ENCODE measurements around the gene ATG3.
"Not testable (repeated sequence)": the region's sequence is repeated elsewhere in the genome, so short reads cannot be mapped to it uniquely, and the experiment has no call there.

The ATG3 gene

DNA sequence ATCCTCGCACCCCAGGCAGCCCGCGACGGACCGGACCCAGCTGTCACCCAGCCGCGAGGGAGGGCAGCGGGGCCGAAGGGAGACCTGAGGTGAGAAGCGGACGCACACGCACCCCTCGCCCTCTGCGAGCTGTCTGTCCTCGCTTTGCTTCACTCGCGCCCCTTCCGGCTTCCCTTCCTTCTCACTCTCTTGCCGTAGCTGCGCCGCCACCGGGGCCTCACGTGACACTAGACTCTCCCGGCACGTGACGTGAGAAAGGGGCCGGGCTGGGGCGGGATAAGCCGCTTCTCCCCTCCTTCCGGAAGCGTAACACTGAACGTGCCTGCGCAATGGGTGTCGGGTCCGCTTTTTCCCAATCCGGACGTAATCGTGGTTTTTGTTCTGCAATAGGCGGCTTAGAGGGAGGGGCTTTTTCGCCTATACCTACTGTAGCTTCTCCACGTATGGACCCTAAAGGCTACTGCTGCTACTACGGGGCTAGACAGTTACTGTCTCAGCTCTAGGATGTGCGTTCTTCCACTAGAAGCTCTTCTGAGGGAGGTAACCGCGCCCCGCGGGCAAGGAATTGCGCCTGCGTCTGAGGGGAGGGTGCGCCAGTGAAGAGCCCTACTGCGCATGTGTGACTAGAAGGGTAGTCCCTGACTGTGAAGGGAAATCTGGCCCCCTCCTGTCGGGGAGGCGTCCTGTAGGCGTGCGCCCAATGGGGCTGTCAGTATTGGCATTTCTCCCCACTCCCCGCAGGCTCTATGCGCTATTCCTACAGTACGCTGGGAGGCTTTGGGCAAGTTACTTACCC, at the start of gene ATG3, which contains the start of gene SLC35A5:
Gene ATG3 (minus strand): TSS at position 229 of the 796 bp plus-strand sequence. CDS start 434 bp downstream, outside the sequence.
Gene SLC35A5 (plus strand): TSS at position 312 of the 796 bp plus-strand sequence. CDS start 1,359 bp downstream, outside the sequence.
- DNase-seq (ENCODE audit: low spot score): peak; percentile 94

DNA sequence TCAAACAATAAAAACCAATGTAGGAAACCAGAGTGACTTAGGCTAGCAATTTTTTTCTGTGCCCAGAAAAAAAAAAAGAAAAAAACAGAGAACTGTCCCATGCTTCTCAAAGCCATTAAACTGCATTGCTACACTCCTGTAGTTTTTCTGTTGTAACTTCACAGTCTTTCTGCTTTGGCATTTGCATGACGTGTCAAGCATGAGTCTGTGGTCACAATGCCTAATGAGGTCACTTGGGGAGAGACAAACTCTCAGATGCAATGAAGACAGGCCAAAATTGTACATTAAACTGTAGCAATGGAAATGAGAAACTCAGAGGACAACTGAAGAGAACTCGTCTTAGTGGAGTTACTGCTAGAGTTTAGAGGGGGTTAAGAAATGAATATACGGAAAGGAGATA, 48.4 kb upstream of the ATG3 start:
- DNase-seq (ENCODE audit: low spot score): no peak

- DNase-seq (ENCODE audit: low spot score): no peak
Measured at GRCh38 chr3:112607863-112608262, 46.1 kb upstream of the ATG3 start.

- DNase-seq (ENCODE audit: low spot score): no peak
Measured at GRCh38 chr3:112606098-112606497, 44.3 kb upstream of the ATG3 start.

GRCh38 chr3:112605285-112605684, 43.5 kb upstream of the ATG3 start:
- DNase-seq (ENCODE audit: low spot score): no peak

- DNase-seq (ENCODE audit: low spot score): no peak
Measured at GRCh38 chr3:112604536-112604935, 42.8 kb upstream of the ATG3 start.

- DNase-seq (ENCODE audit: low spot score): no peak
Measured at GRCh38 chr3:112602217-112602838, 40.6 kb upstream of the ATG3 start.

DNA sequence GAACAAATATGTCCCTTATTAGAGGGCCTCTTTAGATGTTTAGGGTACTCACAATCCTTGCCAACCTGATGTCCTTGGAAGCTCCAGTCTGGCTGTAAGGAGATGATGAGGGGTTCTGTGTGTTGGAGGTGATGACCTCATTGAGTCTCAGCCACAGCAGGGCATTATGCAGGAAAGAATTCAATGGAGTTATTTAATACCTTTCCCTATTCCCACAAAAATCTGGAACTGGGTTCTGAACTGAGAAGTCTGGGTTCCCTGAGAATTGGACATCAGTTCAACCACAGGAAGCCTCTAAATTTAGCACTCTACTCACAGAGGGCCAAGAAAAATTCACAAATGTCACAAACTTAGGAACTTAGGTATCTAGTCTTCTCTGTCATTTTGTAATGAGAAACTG, 37.0 kb upstream of the ATG3 start:
- no peak for DNase-seq (ENCODE audit: low spot score)

- DNase-seq (ENCODE audit: low spot score): no peak
Measured at GRCh38 chr3:112597945-112598344, 36.2 kb upstream of the ATG3 start.

DNA sequence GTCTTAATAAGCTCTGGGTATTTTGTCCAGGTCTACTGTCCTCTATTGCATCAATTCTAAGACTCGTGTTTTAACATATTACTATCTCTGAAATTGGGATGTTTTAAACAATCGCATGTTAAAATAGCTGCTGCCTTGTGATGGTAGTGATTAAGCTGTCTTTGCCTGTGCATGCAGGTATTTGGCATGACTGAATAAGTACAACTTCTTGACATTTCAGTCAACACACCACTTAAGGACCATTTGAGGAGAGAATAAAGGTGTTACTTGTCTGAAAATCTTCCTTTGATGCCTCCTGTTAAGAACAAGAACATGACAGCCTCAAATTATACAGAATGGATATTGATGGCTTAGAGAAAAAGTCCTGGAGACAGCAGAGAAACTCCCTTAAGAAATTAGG, 33.1 kb upstream of the ATG3 start:
- DNase-seq (ENCODE audit: low spot score): no peak

DNA sequence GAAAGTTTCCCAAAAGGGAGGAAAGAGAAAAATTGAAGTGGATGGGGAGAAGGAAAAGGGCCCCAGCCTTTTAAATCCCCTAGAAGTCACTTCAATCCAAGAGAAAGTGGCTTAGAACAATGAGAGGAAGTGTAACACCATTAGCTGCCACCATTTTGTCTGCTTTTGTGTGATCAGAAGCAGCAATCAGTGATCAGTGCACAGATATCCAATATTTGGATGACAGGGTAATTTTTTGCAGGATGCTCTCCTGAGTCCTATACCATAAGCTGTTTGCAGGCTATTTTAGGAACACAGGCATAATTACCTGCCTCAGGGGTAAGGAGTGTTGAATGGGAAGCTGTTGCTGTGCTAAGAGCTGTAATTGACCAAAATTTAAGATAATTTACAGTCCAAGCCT, 31.5 kb upstream of the ATG3 start:
- DNase-seq (ENCODE audit: low spot score): no peak

GRCh38 chr3:112587336-112587735, 25.6 kb upstream of the ATG3 start:
- DNase-seq (ENCODE audit: low spot score): no peak

DNA sequence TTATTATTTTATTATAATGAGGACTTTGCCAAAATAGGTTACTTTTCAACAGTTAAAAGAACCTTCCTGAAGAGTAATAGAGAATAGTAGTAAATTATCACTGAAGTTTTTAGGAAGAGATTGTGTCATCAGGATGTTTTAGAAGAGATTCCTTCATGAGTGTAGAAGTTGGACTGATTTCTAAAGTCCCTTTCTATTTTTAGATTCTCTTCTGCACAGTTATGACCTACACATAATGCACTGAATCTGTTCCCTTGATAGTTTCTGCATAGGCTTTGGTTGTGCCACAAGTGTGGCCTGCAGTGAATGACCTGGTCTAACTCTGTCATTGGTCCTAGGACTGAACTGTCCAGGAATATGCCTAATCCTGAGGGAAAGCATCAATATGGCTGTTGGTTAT, 24.0 kb upstream of the ATG3 start:
- no peak for DNase-seq (ENCODE audit: low spot score)

GRCh38 chr3:112583105-112583504, 21.3 kb upstream of the ATG3 start:
- DNase-seq (ENCODE audit: low spot score): no peak

DNA sequence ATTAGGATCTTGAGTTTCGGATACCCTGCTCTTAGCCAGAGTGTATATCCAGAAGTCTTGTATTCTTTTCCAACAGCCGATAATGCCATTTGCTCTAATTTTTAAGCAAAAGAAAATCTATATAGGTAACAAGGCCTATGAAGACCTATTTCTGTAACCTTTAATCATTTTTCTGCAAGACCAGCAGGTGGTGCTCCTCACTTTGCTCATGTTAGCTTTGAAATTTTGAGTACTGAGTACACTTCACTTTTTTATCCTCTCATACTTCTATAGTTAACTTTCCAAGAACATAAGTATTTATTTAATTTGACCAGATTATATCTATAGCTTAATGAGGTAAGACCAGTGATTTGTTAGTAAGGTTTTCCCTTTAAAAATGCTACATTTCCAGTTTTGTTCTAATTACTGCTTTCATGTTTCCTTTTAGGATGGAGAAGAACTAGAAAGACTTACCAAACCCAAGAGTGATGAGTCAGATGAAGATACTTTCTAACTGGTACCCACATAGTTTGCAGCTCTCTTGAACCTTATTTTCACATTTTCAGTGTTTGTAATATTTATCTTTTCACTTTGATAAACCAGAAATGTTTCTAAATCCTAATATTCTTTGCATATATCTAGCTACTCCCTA, 20.6 kb upstream of the ATG3 start:
- peak; percentile 7 for DNase-seq (ENCODE audit: low spot score)

- no peak for DNase-seq (ENCODE audit: low spot score)
Measured at GRCh38 chr3:112579697-112580096, 17.9 kb upstream of the ATG3 start.

DNA sequence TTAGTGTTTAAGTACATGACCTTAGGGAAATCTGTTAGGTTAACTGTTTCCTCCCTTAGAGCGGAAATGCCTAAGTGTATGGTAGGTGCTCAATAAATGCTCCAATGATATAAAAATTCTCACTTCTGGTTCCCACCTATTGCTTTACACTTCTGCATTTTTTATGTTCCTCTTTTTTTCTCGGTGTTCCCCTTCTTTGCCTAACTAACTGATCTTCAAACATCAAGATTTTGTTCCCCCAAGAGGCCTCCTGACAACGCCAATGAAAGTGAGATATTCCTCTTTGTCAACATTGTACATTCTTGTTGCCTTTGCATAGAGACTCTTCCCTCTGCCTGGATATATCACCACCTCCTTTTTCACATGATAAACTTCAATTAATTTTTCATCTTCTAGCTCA, 17.5 kb upstream of the ATG3 start:
- peak; percentile 4 for DNase-seq (ENCODE audit: low spot score)

DNA sequence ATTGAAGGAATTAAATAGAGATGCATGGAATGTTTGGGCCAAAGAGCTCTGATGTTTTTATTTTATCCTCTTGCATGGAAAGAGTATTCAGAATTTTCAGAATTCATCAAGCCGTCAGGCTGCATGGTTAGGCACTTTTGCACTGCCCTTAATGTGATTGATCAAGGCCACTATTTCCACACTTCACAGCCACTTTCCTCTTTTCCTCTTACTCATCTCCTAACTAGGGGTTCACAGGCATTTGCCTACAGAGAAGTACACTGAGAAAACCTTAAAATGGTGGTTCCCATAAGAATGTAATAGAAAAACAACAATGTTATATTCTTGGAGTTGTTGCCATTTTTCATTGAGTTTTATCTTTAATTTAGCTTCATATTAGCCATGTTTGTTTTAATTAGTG, 10.9 kb upstream of the ATG3 start:
- no peak for DNase-seq (ENCODE audit: low spot score)

DNA sequence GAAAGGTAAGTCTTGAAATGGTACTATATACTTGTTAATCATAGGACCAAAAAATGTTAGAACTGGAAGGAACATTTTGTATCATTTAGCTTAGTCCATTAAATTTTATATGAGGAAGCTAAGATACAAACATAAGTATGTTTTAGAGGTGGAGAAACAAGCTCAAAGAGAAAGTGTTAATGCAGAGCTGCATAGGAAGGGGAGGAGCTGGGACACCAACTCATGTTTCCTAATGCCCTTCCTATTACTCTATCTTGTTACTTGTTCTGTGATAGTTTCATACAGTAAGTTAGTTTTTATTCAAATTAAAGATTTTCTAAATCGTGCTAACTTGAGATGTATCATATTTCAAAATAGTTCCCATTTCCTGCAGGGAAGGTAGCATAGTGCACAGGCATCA, 7.5 kb upstream of the ATG3 start:
- DNase-seq (ENCODE audit: low spot score): no peak

- no peak for DNase-seq (ENCODE audit: low spot score)
Measured at GRCh38 chr3:112568642-112569041, 6.9 kb upstream of the ATG3 start.

DNA sequence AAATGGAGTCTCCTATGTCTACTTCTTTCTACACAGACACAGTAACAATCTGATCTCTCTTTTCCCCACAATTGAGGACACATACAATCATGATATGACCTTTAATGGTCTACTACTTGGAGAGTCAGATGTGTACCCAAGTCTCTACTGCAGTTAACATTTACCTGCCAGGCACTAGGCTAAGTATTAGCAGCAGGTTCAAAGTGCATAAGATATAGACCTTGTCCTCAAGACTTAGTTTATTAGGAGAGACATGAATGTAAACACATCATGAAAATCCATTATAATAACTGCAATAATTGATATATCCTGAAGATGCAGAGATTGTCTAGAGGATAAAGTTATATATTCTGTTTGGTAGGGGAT, 3.2 kb upstream of the ATG3 start:
- DNase-seq (ENCODE audit: low spot score): no peak

GRCh38 chr3:112564247-112564939, 2.6 kb upstream of the ATG3 start:
- not testable (repeated sequence) for DNase-seq (ENCODE audit: low spot score)

- peak; percentile 77 for DNase-seq (ENCODE audit: low spot score)
Measured at GRCh38 chr3:112561484-112561733, 353 bp downstream of the ATG3 start.
